Suppressor macrophage treated with lipopolysaccharide for 1 hour (primary cell): ENCODE measurements around the gene NPHP1.
A peak's percentile ranks its signal among the peaks of the same experiment; 100 is the strongest.
"Not testable (repeated sequence)": the region's sequence is repeated elsewhere in the genome, so short reads cannot be mapped to it uniquely, and the experiment has no call there.

Experiments used
- DNase-seq, 3 donors: peaks; one replicate each; pipeline ENCODE4 v3.0.0-alpha.2; 2020 to 2022

The NPHP1 gene

GRCh38 chr2:110103061-110103961, 101.5 kb downstream of the NPHP1 start:
- DNase-seq, result no peak

DNA sequence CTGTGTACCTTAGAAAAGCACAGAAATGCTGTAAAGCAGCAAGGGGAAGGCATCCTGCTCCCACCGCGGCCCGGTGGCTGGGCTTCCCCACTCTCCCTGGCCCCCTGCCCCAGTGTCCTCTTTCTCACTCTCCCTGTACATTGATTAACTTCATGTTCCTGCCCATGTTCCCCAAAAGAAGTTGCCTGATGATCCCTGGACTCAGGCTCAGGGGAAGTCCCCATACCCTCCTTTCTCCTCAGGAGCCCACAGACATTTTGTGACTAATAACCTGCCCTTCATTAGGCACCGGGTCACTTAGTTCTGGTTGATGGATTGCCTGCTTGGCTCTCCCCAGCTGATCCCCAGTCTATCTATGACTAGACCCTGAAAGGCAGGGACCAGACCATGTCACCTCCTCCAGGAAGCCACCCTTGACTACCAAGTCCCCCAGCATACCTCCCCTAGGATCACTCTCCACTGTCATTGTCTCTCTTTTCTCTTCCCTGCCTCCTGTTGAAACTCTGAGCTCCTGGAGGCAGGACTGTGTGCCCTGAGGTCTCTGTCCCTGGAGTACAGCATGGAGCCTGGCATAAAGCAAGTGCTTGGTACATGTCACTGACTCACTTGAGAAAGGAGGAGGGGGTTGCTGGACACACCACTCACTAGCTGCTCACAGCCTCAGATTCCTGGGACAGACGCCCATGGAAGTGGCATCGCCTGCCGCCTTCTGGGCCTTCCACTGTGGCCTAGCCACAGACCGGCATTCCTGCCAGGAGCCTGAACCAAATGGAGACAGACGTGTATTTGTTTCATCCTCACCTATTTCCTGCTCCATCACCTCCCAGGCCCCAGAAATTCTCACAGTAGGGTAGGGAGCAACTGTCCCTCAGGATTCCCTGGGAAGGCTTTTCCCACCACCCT, 102.7 kb downstream of the NPHP1 start:
- DNase-seq, result peak; percentile 33 to 54 (median 35)

DNA sequence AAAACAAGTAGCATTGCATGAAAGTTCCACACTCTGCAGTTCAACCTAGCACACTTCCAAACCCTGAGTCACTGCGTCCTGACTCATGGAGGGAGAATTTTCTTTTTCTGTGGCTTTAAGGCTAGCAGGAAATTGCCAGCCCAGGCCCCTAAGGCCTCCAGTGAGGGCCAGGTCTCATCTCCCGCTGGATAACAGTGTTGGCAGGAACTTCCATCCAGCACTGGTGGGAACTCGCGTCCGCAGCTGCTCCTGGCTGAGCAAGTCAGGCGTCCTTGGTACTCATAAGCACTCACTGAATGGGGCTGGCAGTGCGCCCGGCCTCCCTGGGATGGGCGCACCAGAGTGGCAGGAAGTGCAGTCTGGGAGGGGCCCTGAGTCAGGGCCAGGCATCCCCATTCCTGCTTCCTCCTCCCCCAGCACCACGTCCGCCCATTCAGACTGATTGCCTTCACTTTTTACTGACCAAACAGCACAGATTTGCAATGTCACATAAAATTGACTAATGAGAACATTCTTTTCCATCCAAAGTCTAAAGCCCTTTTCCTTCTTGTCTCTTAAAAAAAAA, 103.5 kb downstream of the NPHP1 start:
- peak; percentile 76 to 88 (median 86) for DNase-seq

DNA sequence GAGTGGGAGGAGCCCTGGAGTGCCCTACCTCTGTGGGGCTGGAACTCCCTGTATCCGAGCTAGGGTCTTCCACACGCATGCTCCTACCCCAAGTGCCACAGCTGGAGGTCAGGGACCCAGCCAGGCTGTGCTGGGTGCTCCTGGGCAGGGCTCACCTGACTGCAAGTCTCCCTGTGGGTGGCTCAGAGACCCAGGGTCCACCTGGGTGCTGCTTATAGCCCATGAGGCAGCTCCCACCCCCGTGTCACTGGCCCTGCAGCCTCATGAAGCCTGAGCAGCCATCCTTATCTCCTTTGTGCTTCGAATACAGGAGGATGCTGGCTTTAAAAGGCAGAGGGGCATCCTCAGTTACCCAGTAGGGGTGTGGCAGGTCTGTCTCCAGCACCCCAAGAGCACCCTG, 103.9 kb downstream of the NPHP1 start:
- not testable (repeated sequence) for DNase-seq

- DNase-seq, result no peak
Observed at GRCh38 chr2:110100480-110100879, 104.3 kb downstream of the NPHP1 start.

DNA sequence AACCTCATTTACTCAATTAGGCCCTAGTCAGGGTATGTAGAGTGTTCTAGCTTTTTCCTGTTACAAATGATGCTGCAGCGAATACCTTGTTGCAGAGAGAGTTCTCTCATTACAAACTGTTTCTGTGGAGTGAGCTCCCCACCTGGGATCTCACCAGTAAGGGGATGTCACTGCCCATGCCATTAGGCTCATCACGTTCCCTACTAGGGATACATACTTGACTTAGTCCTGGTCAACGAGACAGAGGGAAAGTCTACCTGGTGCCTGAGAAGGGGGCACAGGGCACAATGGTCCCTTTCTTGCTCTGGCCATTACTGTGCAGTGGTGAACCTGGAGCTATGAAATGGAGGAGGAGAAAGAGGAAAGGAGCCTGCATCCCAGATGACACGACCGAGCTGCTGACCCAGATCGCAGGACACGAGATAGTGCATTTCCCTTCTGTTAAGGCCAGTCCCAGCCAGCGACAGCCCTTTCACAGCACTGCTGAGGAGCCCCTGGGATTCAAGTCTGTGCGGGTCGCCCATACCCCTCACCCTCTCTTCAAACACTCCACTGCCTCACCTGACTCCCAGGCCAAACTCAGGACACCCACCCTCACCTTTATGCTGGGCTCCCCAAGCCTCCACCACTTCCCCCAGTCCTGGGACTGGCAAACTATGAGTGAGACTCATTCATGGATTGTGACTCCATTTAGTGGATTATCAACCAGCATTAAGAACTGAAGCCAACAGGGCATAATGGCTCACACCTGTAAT, 105.2 kb downstream of the NPHP1 start:
- no peak for DNase-seq

- DNase-seq, result no peak
Observed at GRCh38 chr2:110099038-110099425, 105.8 kb downstream of the NPHP1 start.

DNA sequence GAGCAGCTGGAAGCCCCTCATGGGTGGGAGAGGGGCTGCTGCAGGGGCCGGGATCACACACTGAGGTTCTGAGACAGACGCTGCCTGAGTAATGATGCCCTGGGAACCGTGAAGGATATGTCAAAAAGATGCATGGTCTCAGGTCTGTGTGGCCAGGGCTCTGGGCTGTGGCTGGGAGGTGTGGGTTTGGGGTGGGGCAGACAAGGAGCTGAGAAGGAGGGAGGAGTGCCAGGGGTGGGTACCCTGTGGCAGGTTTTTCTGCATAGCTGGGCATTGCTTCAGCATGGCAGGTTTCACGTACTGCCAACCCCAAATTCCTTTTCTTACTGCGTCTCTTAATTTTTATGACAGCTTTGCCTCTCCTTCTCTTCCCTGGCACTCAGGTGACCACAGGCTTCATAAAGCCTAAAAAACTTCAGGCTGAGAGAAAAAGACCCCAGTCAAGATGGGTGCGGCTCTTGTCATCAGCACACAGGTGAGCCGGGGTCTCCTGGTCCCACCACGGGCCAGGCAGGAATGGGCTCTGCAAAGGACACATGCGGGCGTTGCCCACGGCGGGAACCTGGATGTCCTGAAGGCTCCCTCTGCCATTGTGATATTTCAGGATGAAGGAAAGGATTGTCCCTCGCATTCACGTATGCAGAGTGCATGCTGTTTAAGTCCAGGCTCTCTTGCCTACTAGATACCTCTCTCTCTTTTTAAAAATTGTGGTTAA, 107.2 kb downstream of the NPHP1 start:
- peak in 1 of 3 donors; percentile 11 for DNase-seq

DNA sequence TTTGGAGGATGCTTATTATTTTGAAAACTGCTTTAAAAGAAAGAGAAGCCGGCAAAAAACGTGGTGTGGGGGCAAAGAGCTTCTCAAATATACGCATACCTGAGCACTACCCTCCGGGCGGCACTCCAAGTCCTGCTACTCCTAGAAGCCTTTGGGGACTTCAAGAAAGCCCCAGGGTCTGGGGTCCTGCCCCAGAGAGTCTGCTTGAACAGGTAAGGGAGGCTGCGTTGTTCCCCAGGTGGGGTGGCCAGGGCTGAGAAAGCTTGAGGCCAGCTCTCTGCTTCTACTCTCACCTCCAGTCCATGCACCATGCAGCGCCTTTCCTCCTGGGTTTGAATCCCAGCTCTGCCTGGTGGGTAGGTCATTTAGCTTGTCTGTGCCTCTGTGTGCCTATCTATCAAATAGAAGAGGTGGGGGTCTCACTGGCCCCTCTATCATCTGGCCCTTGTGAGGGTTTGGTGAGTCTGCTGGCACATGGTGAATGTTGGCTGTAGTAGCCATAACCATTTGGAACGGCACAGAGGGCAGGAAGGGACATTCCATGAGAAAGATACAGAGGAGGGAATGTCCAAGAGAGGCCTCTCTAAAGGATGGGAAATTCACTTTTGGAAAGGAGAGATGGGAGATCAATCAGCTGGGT, 108.7 kb downstream of the NPHP1 start:
- peak in 1 of 3 donors; percentile 14 for DNase-seq

GRCh38 chr2:110094884-110095534, 109.8 kb downstream of the NPHP1 start:
- peak in 1 of 3 donors; percentile 2 for DNase-seq

DNA sequence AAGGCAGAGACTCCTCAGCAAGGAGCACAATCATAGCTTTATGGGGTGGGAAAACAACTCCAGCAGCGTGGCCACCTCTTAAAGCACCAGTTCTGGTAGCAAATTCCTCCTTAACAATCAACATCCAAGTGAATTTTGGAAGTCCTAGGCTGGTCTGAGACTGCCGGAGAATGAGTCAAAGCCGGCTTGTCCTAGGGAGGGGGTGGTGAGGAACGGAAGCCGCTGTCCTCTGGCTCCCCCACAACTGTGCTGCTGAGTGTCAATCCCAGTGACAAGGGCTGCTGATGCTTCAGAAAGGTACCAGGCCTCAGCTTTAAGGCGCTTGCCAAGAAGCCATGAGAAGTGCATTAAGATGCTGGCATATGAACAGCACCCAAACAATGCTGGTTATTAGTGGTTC, 110.9 kb downstream of the NPHP1 start:
- not testable (repeated sequence) for DNase-seq

- not testable (repeated sequence) for DNase-seq
Observed at GRCh38 chr2:110090164-110090563, 114.6 kb downstream of the NPHP1 start.

DNA sequence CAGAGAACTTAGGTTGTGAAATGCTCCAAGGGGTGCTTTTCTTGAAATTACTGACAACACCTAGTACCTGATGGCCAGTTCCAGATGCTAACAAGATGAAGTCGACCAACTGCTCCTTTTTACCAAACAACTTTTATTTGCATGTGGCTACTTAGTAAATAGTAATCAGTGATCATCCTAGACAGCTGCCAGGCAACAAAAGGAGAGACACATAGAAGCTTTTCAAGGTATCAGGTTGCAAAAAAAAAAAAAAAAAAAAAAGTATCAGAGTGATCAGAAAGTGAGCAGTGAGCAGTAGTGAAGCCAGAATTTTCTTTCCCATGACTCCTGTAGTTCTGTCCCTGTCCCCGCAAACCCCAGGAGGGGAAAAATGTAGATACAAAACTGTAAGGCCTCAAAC, 121.1 kb downstream of the NPHP1 start:
- not testable (repeated sequence) for DNase-seq

DNA sequence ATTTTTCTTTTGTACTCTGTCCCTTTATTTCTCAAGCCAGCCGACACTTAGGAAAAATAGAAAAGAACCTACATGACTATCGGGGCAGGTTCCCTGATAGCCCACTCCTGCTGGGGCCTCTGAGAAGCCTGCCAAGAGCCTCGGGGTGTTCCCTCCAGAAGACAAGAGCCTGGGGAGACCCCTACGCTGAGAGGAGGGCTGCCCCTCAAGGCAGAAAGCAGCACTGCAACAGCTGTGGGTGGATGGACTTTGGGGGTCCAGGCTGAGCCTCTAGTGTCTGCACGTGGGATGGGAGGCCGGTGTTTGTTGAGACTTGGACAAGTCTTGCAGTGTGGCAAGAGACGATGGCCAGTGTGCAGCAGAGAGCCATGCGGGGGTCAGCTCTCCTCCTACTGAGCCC, 121.7 kb downstream of the NPHP1 start:
- DNase-seq, result not testable (repeated sequence)

DNA sequence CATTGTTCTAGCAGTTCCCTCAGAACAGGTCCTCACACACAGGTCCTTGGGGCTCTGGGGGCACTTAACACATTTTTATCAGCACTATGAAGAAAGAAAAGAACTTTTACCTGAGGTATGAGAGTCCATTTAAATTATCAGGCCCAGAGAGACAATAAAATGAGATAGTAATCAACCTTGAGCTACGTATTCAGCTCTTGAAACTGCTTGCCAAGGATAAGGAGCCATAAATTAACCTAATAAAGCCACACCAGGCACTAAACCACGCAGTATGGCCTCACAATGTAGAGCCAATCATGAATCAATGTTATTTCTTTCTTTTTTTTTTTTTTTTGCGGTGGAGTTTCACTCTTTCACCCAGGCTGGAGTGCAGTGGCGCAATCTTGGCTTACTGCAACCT, 126.7 kb downstream of the NPHP1 start:
- DNase-seq, result not testable (repeated sequence)

DNA sequence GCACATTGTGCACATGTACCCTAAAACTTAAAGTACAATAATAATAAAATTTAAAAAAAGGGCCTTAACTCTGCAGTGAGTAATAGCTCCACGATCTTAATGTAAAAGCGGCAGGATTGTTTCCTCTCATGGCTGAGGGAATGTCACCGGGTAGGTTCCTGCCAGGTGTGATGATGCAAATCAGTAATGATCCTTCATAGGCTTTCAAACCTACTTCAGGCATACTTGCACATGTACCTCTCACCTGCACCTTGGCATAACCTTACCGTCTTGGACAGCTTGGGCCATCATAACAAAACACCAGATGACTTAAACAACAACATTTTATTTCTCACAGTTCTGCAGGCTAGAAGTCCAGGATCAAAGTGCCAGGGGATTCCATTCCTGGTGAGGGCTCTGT, 128.9 kb downstream of the NPHP1 start:
- not testable (repeated sequence) for DNase-seq
